GM23338 (cell line): ENCODE results near the gene CEP43. TPM values are rescaled to one million over a fixed set of nuclear protein-coding genes. Genes with fewer than 3 reads are reported as not detected.

Experiments used
- microRNA-seq: library from miRNA; unstranded; fragments of <30 nt; microRNA quantifications from one replicate; pipeline ENCODE4, GENCODE V29; 2017
- polyA plus RNA-seq: library from polyadenylated mRNA; unstranded; fragments of >200 nt; fragmentation: Nextera tagmentation; extraction: Ambion mirVana; gene quantifications from 2 replicates; pipeline ENCODE4 v1.2.1, GENCODE V29; 2016
- small RNA-seq: library from RNA; depleted of rRNA; stranded (forward); fragments of <200 nt; gene quantifications from one replicate; pipeline ENCODE3, GENCODE V24; 2014; ENCODE audit warnings: low replicate concordance
- total RNA-seq: library from RNA; depleted of rRNA; stranded (reverse); fragments of >200 nt; shearing (Covaris generic); gene quantifications from 2 replicates; pipeline ENCODE4 v1.2.3, GENCODE V29; 2014; rRNA removed

Gene CEP43
- total and polyA plus RNA-seq, 2 experiments from 2014 or later, result 39.9 to 44.3 TPM

Small RNA genes lying within 50 kb of the gene (microRNA-seq; reads per million reads assigned to microRNA genes)
- gene MIR3939, result 4.2 reads per million, percentile 16 among the genes with 10 or more reads in this experiment

Small RNA genes lying within 50 kb of the gene (small RNA-seq; reads per million reads assigned to genes)
- gene MIR3939, result 0.45 reads per million, percentile 30 among the genes with 10 or more reads in this experiment

Other genes with a start within 250 kb of the CEP43 start
- 51.4 and 62.8 TPM in 2 replicates for gene RNASET2, start 42.8 kb upstream of the CEP43 start, total RNA-seq
- 40.5 and 44.3 TPM in 2 replicates for gene RNASET2, start 42.8 kb upstream of the CEP43 start, polyA plus RNA-seq
- gene CCR6, start 123.7 kb downstream of the CEP43 start, total RNA-seq, result not detected in 2 replicates
- gene CCR6, start 123.7 kb downstream of the CEP43 start, polyA plus RNA-seq, result not detected in 2 replicates
- gene GPR31, start 158.6 kb downstream of the CEP43 start, total RNA-seq, result not detected in 2 replicates
- gene GPR31, start 158.6 kb downstream of the CEP43 start, polyA plus RNA-seq, result not detected in 2 replicates